ENCODE data around the gene FLACC1. TPM values are rescaled to one million over a fixed set of nuclear protein-coding genes. Genes with fewer than 3 reads are reported as not detected.
A peak's percentile ranks its signal among the peaks of the same experiment; 100 is the strongest.

FLACC1 gene
- total and polyA plus RNA-seq, 9 of the 15 experiments (the other 6 are each of a cell fraction or from before 2014, with no cell fraction given) = 0.07 to 0.68 (median 0.22) TPM; not detected in 2

GRCh38 chr2:201403880-201404279, 46.7 kb upstream of the FLACC1 start:
- Histone ChIP-seq H3K27ac (ENCODE audit: extremely low read depth, low read depth, low read length) (no peak overlapping the region; the same call in 1 of the 3 replicates), H3K9me1 (ENCODE audit: control insufficient read depth, insufficient read depth, low read length) (no peaks in the 10 kb centered on the region), H3K36me3 (ENCODE audit: control insufficient read depth, insufficient read depth, low read length) (peaks cover 10% of the 10 kb centered on the region; the same call in 2 of the 3 replicates), H2AFZ (ENCODE audit: low read depth, low read length) (no peak overlapping the region), H3K79me2 (ENCODE audit: control insufficient read depth, insufficient read depth, low read length) (peaks cover 65% of the 10 kb centered on the region), H3K4me3 (no peak overlapping the region), H3K27me3 (ENCODE audit: control insufficient read depth in 2 of 2, insufficient read depth in 2 of 2, low read length in 2 of 2) (no peaks in the 10 kb centered on the region), H3K4me1 (replicated peaks in 1 of 2; ENCODE audit: control insufficient read depth in 2 of 2, insufficient read depth in 2 of 2, low read length in 2 of 2) (peaks cover 11 to 18% of the 10 kb centered on the region in 2 experiments; a peak in 4 of 5 replicates), H3K9ac (ENCODE audit: insufficient read depth in 1 of 2, low read depth in 2 of 2, low read length in 2 of 2) (no peak overlapping the region; a peak in 1 of 4 replicates), H3K4me2 (ENCODE audit: insufficient read depth, low read length) (peak overlapping the region; percentile 9), H4K20me1 (replicated peaks; ENCODE audit: control insufficient read depth, insufficient read depth, low read length) (no peaks in the 10 kb centered on the region), H3K9me3 (replicated peaks; ENCODE audit: control insufficient read depth, insufficient read depth, low read depth, low read length) (no peaks in the 10 kb centered on the region)
- intact Hi-C loops (cut with micrococcal nuclease) = no loop called here
- POLR2A ChIA-PET = interaction anchor here (1.4 to 1.9 kb wide), 3 partner anchors 8 to 11 kb away, joined by 5 read pairs; no protein-coding TSS in a partner anchor
- in situ Hi-C loops (cut with MboI) = no loop called here
- peak; percentile 62 for FAIRE-seq
- TF ChIP-seq NFIC (IDR thresholded peaks at IDR 0.05) (peak; percentile 82), REST (IDR thresholded peaks at IDR 0.05; ENCODE audit: borderline replicate concordance) (no peak), REST (CRISPR knock-in tag; IDR thresholded peaks at IDR 0.05; ENCODE audit: low read depth) (no peak), GTF3C2 (IDR thresholded peaks at IDR 0.05; ENCODE audit: borderline replicate concordance, extremely low read depth, insufficient read length) (no peak), SMARCB1 (IDR thresholded peaks at IDR 0.05; ENCODE audit: insufficient read length, low read depth) (no peak), SOX6 (IDR thresholded peaks at IDR 0.05) (peak; percentile 68; the same call in 1 of the 2 replicates), HMGXB4 (CRISPR knock-in tag; IDR thresholded peaks at IDR 0.05) (no peak), ZNF75A (CRISPR knock-in tag; IDR thresholded peaks at IDR 0.05) (no peak), EHMT2 (IDR thresholded peaks at IDR 0.05) (no peak), ZNF644 (tag; IDR thresholded peaks at IDR 0.05; ENCODE audit: low read depth) (no peak)
- DNase-seq (ENCODE audit: extremely low read depth in 1 of 4, low spot score in 3 of 4) = peak in 1 of 4 experiments; percentile 25
- CTCF ChIA-PET (ENCODE audit: low intra/inter-chr PET ratio) = no interaction called here
- peak; percentile 25; the same call in 2 of the 3 replicates for ATAC-seq
- BruUV-seq (replicated peaks) = no TSS peak
- WGBS (ENCODE audit: insufficient coverage, low coverage, missing lambda C conversion rate) = 58% methylated on average over 3 of the region's 3 CpGs
